Mammary epithelial cell (primary cell): ENCODE results near the gene KAZN.

ENCODE experiments used
- CTCF ChIP-seq, 2 donors: IDR thresholded peaks in 1 of 2; conservative IDR thresholded peaks in 1 of 2; 2 replicates each; pipeline ENCODE4 v1.5.1; 2011 to 2012; ENCODE audit warnings: inconsistent platforms in 2 of 2, low read length in 2 of 2, mild to moderate bottlenecking in 2 of 2, control low read depth in 1 of 2, low read depth in 1 of 2; ENCODE audit not compliant: insufficient read depth in 1 of 2; ENCODE audit errors: extremely low read depth in 1 of 2
- EZH2 ChIP-seq: IDR thresholded peaks from 2 replicates; pipeline ENCODE4 v1.6.1; 2012; ENCODE audit warnings: low read length, inconsistent platforms, borderline replicate concordance

- no peak for TF ChIP-seq CTCF (conservative IDR thresholded peaks at IDR 0.05 in 1 of 2, IDR thresholded peaks at IDR 0.05 in 1 of 2; ENCODE audit: extremely low read depth in 1 of 2, insufficient read depth in 1 of 2, low read depth in 1 of 2, low read length in 2 of 2)
- no peak for TF ChIP-seq EZH2
Measured at GRCh38 chr1:14743368-14743767, 144.9 kb downstream of the KAZN start.
